ENCODE results near the gene CYB5RL. TPM values are rescaled to one million over a fixed set of nuclear protein-coding genes. Genes with fewer than 3 reads are reported as not detected.
"Not testable (repeated sequence)": the region's sequence is repeated elsewhere in the genome, so short reads cannot be mapped to it uniquely, and the experiment has no call there.

Gene CYB5RL
- total and polyA plus RNA-seq, 2 donors (not counting 3 experiments of a cell fraction or from before 2014, with no cell fraction given), result 5.8 to 8.6 TPM

GRCh38 chr1:54207896-54208295 is 8.1 kb upstream of the CYB5RL start:
- H3K27me3 ChIP-seq (ENCODE audit: control insufficient read depth in 2 of 2, insufficient read depth in 2 of 2, low read length in 2 of 2); BruUV-seq (replicated peaks); H3K9me1 ChIP-seq (replicated peaks; ENCODE audit: control insufficient read depth, extremely low read depth, insufficient read depth, low read length); H3K9me3 ChIP-seq (replicated peaks; ENCODE audit: control insufficient read depth, insufficient read depth, low read length); H3K79me2 ChIP-seq (ENCODE audit: control insufficient read depth, insufficient read depth, low read length); dilution Hi-C loops (cut with MboI; ENCODE audit: extremely low pct_ligation_motif_present, low sequenced_read_pairs); CTCF ChIA-PET; H2AFZ ChIP-seq (ENCODE audit: low read depth, low read length); H4K20me1 ChIP-seq (replicated peaks; ENCODE audit: control insufficient read depth, extremely low read depth, insufficient read depth, low read length); H3K9ac ChIP-seq (replicated peaks; ENCODE audit: extremely low read depth, insufficient read depth, low read length); H3K4me3 ChIP-seq (replicated peaks in 1 of 3; ENCODE audit: insufficient read depth in 1 of 3, low read depth in 1 of 3, low read length in 3 of 3): not testable (repeated sequence)
- Histone ChIP-seq H3K27ac (ENCODE audit: insufficient read depth, low read depth, low read length) (peak overlapping the region; percentile 33), H3K36me3 (ENCODE audit: control insufficient read depth in 2 of 2, extremely low read depth in 1 of 2, insufficient read depth in 2 of 2, low read length in 2 of 2) (peaks cover 30 to 39% of the 10 kb centered on the region in 2 experiments), H3K4me2 (ENCODE audit: insufficient read depth, low read length) (peak overlapping the region; percentile 3), H3K4me1 (ENCODE audit: control insufficient read depth, extremely low read depth, insufficient read depth, low read length) (peaks cover 12% of the 10 kb centered on the region)
- FAIRE-seq (peak; percentile 97), DNase-seq (ENCODE audit: low read depth, low spot score) (peak; percentile 32)
- TF ChIP-seq JUN (IDR thresholded peaks at IDR 0.05; ENCODE audit: borderline replicate concordance, insufficient read depth, insufficient read length, low read depth), result peak; percentile 3
- intact Hi-C loops (cut with micrococcal nuclease), result loop anchor here (1.0 kb wide), 1 partner anchor 87 kb away; no protein-coding TSS in a partner anchor
- POLR2A ChIA-PET, result interaction anchor here (0.7 kb wide), 1 partner anchor 12 kb away, joined by 10 read pairs; no protein-coding TSS in a partner anchor

DNA sequence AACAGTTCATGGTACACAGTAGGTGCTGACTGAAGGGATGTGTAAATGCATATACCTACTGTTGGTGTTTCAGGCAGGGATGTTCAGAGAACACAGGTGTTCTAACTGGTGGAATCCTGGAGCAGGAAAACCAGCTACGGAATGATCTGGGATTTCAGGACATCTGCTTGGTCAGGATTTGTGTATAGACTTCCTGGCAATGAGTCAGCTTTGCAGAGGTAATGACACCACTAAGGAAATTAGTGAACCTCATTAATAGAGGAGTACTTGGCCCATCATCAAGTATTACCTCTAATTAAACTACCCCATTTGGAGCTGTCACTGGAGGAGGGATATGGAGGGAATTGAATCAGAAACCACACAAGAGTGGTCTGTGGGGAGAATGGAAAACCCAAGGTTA is 7.5 kb upstream of the CYB5RL start:
- BruUV-seq (replicated peaks), result no TSS peak
- Histone ChIP-seq H3K27me3 (ENCODE audit: control insufficient read depth in 2 of 2, insufficient read depth in 2 of 2, low read length in 2 of 2) (no peaks in the 10 kb centered on the region), H3K9me1 (replicated peaks; ENCODE audit: control insufficient read depth, extremely low read depth, insufficient read depth, low read length) (no peaks in the 10 kb centered on the region), H2AFZ (ENCODE audit: low read depth, low read length) (no peak overlapping the region), H3K9ac (replicated peaks; ENCODE audit: extremely low read depth, insufficient read depth, low read length) (no peak overlapping the region), H3K4me1 (ENCODE audit: control insufficient read depth, extremely low read depth, insufficient read depth, low read length) (peaks cover 12% of the 10 kb centered on the region), H3K27ac (ENCODE audit: insufficient read depth, low read depth, low read length) (peak overlapping the region; percentile 33), H3K36me3 (ENCODE audit: control insufficient read depth in 2 of 2, extremely low read depth in 1 of 2, insufficient read depth in 2 of 2, low read length in 2 of 2) (peaks cover 24 to 35% of the 10 kb centered on the region in 2 experiments), H3K4me2 (ENCODE audit: insufficient read depth, low read length) (peak overlapping the region; percentile 3), H4K20me1 (replicated peaks; ENCODE audit: control insufficient read depth, extremely low read depth, insufficient read depth, low read length) (no peaks in the 10 kb centered on the region), H3K4me3 (replicated peaks in 1 of 3; ENCODE audit: insufficient read depth in 1 of 3, low read depth in 1 of 3, low read length in 3 of 3) (no peak overlapping the region), H3K9me3 (replicated peaks; ENCODE audit: control insufficient read depth, insufficient read depth, low read length) (no peaks in the 10 kb centered on the region), H3K79me2 (ENCODE audit: control insufficient read depth, insufficient read depth, low read length) (peaks cover 6% of the 10 kb centered on the region)
- dilution Hi-C loops (cut with MboI; ENCODE audit: extremely low pct_ligation_motif_present, low sequenced_read_pairs) (no loop called here), intact Hi-C loops (cut with micrococcal nuclease) (loop anchor here (1.0 kb wide), 1 partner anchor 86 kb away; no protein-coding TSS in a partner anchor)
- FAIRE-seq, result peak; percentile 67
- POLR2A ChIA-PET, result no interaction called here
- CTCF ChIA-PET, result interaction anchor here (1.6 kb wide), 1 partner anchor 86 kb away, joined by 7 read pairs; no protein-coding TSS in a partner anchor
- TF ChIP-seq, protein P1, sequence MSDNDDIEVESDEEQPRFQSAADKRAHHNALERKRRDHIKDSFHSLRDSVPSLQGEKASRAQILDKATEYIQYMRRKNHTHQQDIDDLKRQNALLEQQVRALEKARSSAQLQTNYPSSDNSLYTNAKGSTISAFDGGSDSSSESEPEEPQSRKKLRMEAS (IDR thresholded peaks at IDR 0.05; ENCODE audit: insufficient read depth, insufficient read length), result no peak
- TF ChIP-seq MYC (IDR thresholded peaks at IDR 0.05; ENCODE audit: low read depth, low read length) (no peak), FOS (IDR thresholded peaks at IDR 0.05; ENCODE audit: borderline replicate concordance, insufficient read depth, low read length) (peak; percentile 65), CTCF (IDR thresholded peaks at IDR 0.05; ENCODE audit: extremely low read depth in 1 of 2, insufficient read depth in 1 of 2, low read depth in 1 of 2, low read length in 2 of 2) (no peak), JUN (IDR thresholded peaks at IDR 0.05; ENCODE audit: borderline replicate concordance, insufficient read depth, insufficient read length, low read depth) (peak; percentile 3)
- DNase-seq (ENCODE audit: low read depth, low spot score), result peak; percentile 43

Measured in endothelial cell of umbilical vein (primary cell).